HEK293 (cell line): ENCODE results near the gene SYTL3.
A peak's percentile ranks its signal among the peaks of the same experiment; 100 is the strongest.

Experiments
- CTCF ChIA-PET: fragments of 350-600 bp; formaldehyde crosslinking; extraction: SDS; loops from one replicate; lab custom pipeline; 2021; ENCODE audit warnings: antibody characterized with exemption; lab: Yijun Ruan, JAX
- POLR2A ChIA-PET: fragments of 300-600 bp; formaldehyde crosslinking; extraction: SDS; loops from one replicate; lab custom pipeline; 2020; ENCODE audit warnings: antibody characterized with exemption, inconsistent platforms; lab: Yijun Ruan, JAX
- H3K27ac ChIP-seq: fragments of 200-500 bp; sonication (Bioruptor generic); 2 replicates; pipeline ENCODE4 v1.5.1; 2014; ENCODE audit warnings: low read depth, low read length, control low read depth, inconsistent platforms; ENCODE audit errors: extremely low read depth
- H3K36me3 ChIP-seq, 2 experiments: fragments of 200-500 bp in 1 of 2; sonication (Bioruptor generic) in 1 of 2; 1 replicate in 1 of 2; 2 replicates in 1 of 2; pipeline ENCODE4 v1.5.1; 2014 to 2017; ENCODE audit warnings: inconsistent platforms in 2 of 2, low read length in 2 of 2; ENCODE audit not compliant: control insufficient read depth in 2 of 2, insufficient read depth in 1 of 2
- H3K4me1 ChIP-seq: fragments of 200-500 bp; sonication (Bioruptor generic); 2 replicates; pipeline ENCODE4 v1.5.1; 2014; ENCODE audit warnings: mild to moderate bottlenecking, low read length, inconsistent platforms; ENCODE audit not compliant: control insufficient read depth, insufficient read depth
- H3K4me3 ChIP-seq: 2 replicates; pipeline ENCODE4 v1.5.1; 2011; ENCODE audit warnings: low read depth, mild to moderate bottlenecking, control low read depth, low read length, moderate library complexity
- H3K9me3 ChIP-seq: fragments of 200-500 bp; sonication (Bioruptor generic); 2 replicates; pipeline ENCODE4 v1.5.1; 2014; ENCODE audit warnings: low read depth, low read length, inconsistent platforms; ENCODE audit not compliant: control insufficient read depth, insufficient read depth
- KLF1 ChIP-seq: fragments of 450-650 bp; formaldehyde crosslinking; IDR thresholded peaks from 2 replicates; pipeline ENCODE4 v1.5.1; 2016; ENCODE audit warnings: missing biosample characterization, missing genetic modification characterization
- KLF8 ChIP-seq: fragments of 450-650 bp; formaldehyde crosslinking; IDR thresholded peaks from 2 replicates; pipeline ENCODE4 v1.5.1; 2016; ENCODE audit warnings: missing biosample characterization, missing genetic modification characterization
- PRDM1 ChIP-seq: fragments of 450-650 bp; formaldehyde crosslinking; IDR thresholded peaks from 2 replicates; pipeline ENCODE4; 2016; ENCODE audit warnings: missing biosample characterization, missing genetic modification characterization
- PRDM6 ChIP-seq: fragments of 450-650 bp; formaldehyde crosslinking; IDR thresholded peaks from 2 replicates; pipeline ENCODE4 v1.5.1; 2017; ENCODE audit warnings: missing biosample characterization, missing genetic modification characterization
- TRIM28 ChIP-seq: IDR thresholded peaks from 2 replicates; pipeline ENCODE4 v1.6.1; 2011; ENCODE audit warnings: low read length, control low read depth, borderline replicate concordance
- ZBTB49 ChIP-seq: fragments of 450-650 bp; formaldehyde crosslinking; IDR thresholded peaks from 2 replicates; pipeline ENCODE4 v1.5.1; 2016; ENCODE audit warnings: missing biosample characterization, missing genetic modification characterization, low read depth
- ZNF10 ChIP-seq: fragments of 450-650 bp; formaldehyde crosslinking; IDR thresholded peaks from 2 replicates; pipeline ENCODE4 v1.5.1; 2017; ENCODE audit warnings: missing biosample characterization, missing genetic modification characterization
- ZNF133 ChIP-seq: fragments of 450-650 bp; formaldehyde crosslinking; IDR thresholded peaks from 2 replicates; pipeline ENCODE4 v1.5.1; 2016; ENCODE audit warnings: missing biosample characterization, missing genetic modification characterization
- ZNF214 ChIP-seq: fragments of 450-650 bp; formaldehyde crosslinking; IDR thresholded peaks from 2 replicates; pipeline ENCODE4 v1.5.1; 2017; ENCODE audit warnings: missing biosample characterization, mild to moderate bottlenecking, missing genetic modification characterization, borderline replicate concordance
- ZNF221 ChIP-seq: fragments of 450-650 bp; formaldehyde crosslinking; IDR thresholded peaks from 2 replicates; pipeline ENCODE4 v1.5.1; 2017; ENCODE audit warnings: missing biosample characterization, missing genetic modification characterization, borderline replicate concordance
- ZNF23 ChIP-seq: fragments of 450-650 bp; formaldehyde crosslinking; IDR thresholded peaks from 2 replicates; pipeline ENCODE4 v1.5.1; 2016; ENCODE audit warnings: missing biosample characterization, missing genetic modification characterization, borderline replicate concordance
- ZNF404 ChIP-seq: fragments of 450-650 bp; formaldehyde crosslinking; IDR thresholded peaks from 2 replicates; pipeline ENCODE4 v1.5.1; 2017; ENCODE audit warnings: missing biosample characterization, missing genetic modification characterization
- ZNF555 ChIP-seq: fragments of 450-650 bp; formaldehyde crosslinking; conservative IDR thresholded peaks from 2 replicates; pipeline ENCODE4 v1.5.1; 2017; ENCODE audit warnings: missing biosample characterization, mild to moderate bottlenecking, missing genetic modification characterization, inconsistent platforms
- ZNF600 ChIP-seq: fragments of 450-650 bp; formaldehyde crosslinking; IDR thresholded peaks from 2 replicates; pipeline ENCODE4 v1.5.1; 2016; ENCODE audit warnings: missing biosample characterization, missing genetic modification characterization
- ZNF664 ChIP-seq: fragments of 450-650 bp; formaldehyde crosslinking; IDR thresholded peaks from 2 replicates; pipeline ENCODE4 v1.5.1; 2016; ENCODE audit warnings: missing biosample characterization, missing genetic modification characterization
- TF ChIP-seq, protein P1 (sequence below): fragments of 450-650 bp; formaldehyde crosslinking; IDR thresholded peaks from 2 replicates; pipeline ENCODE4 v1.5.1; 2016; ENCODE audit warnings: missing biosample characterization, missing genetic modification characterization, low read depth
- TF ChIP-seq, protein P2 (sequence below): fragments of 450-650 bp; formaldehyde crosslinking; IDR thresholded peaks from 2 replicates; pipeline ENCODE4 v1.5.1; 2016; ENCODE audit warnings: missing biosample characterization, missing genetic modification characterization
- TF ChIP-seq, protein P3 (sequence below): IDR thresholded peaks from 2 replicates; pipeline ENCODE4 v1.6.1; 2011; ENCODE audit warnings: mild to moderate bottlenecking, low read depth, low read length, borderline replicate concordance

Gene SYTL3

DNA sequence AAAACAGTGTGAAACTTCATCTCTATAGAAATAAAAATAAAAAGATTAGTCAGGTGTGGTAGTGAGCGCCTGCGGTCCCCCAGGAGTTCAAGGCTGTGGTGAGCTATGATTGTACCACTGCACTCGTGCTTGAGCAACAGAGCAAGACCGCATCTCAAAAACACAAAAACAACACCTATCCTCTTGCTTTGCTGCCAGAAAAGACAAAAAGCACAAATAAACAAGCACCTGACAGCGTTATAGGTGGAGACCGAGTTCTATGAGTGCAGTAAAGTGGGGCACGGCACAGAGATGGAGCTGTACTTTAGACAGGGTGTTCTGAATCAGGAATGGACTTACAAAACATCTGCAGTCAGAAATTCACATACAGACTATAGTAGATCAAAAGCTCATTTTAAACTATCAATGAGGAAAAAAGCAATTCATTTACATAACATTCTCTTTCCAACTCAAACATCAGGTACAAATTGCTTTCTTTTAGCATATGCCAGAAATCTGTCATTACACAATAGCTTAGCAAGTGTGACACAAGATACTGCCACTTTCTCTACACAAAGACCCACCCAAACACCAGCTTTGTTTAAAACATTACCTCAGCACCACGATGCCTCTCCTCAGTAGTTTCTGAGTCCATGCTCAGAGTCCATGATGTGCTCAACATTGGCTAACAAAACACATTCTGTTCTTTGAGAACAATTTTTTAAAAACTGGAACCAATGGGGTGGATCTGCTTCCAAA, 159.3 kb downstream of the SYTL3 start (continued):
- no peak for TF ChIP-seq ZNF404 (tag by site-specific recombination)
- TF ChIP-seq KLF1 = peak; percentile 67
- TF ChIP-seq TRIM28 = no peak
- TF ChIP-seq KLF8 = 0 out of 2 replicates have a peak, but pooled peaks have one; percentile 45
- TF ChIP-seq, protein P1, sequence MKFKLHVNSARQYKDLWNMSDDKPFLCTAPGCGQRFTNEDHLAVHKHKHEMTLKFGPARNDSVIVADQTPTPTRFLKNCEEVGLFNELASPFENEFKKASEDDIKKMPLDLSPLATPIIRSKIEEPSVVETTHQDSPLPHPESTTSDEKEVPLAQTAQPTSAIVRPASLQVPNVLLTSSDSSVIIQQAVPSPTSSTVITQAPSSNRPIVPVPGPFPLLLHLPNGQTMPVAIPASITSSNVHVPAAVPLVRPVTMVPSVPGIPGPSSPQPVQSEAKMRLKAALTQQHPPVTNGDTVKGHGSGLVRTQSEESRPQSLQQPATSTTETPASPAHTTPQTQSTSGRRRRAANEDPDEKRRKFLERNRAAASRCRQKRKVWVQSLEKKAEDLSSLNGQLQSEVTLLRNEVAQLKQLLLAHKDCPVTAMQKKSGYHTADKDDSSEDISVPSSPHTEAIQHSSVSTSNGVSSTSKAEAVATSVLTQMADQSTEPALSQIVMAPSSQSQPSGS (tag by site-specific recombination) = 0 out of 2 replicates have a peak, but pooled peaks have one; percentile 45
- TF ChIP-seq, protein P2, sequence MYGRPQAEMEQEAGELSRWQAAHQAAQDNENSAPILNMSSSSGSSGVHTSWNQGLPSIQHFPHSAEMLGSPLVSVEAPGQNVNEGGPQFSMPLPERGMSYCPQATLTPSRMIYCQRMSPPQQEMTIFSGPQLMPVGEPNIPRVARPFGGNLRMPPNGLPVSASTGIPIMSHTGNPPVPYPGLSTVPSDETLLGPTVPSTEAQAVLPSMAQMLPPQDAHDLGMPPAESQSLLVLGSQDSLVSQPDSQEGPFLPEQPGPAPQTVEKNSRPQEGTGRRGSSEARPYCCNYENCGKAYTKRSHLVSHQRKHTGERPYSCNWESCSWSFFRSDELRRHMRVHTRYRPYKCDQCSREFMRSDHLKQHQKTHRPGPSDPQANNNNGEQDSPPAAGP = peak; percentile 37; the same call in 1 of the 2 replicates
- TF ChIP-seq ZNF133 (tag by site-specific recombination) = no peak
- no peak for TF ChIP-seq ZNF23 (tag by site-specific recombination)
- peak; percentile 42; the same call in 1 of the 2 replicates for TF ChIP-seq ZNF600
- TF ChIP-seq ZNF664 (tag by site-specific recombination) = no peak
- no peak for TF ChIP-seq ZNF214 (tag by site-specific recombination)
- TF ChIP-seq ZNF555 (tag by site-specific recombination) = no peak

DNA sequence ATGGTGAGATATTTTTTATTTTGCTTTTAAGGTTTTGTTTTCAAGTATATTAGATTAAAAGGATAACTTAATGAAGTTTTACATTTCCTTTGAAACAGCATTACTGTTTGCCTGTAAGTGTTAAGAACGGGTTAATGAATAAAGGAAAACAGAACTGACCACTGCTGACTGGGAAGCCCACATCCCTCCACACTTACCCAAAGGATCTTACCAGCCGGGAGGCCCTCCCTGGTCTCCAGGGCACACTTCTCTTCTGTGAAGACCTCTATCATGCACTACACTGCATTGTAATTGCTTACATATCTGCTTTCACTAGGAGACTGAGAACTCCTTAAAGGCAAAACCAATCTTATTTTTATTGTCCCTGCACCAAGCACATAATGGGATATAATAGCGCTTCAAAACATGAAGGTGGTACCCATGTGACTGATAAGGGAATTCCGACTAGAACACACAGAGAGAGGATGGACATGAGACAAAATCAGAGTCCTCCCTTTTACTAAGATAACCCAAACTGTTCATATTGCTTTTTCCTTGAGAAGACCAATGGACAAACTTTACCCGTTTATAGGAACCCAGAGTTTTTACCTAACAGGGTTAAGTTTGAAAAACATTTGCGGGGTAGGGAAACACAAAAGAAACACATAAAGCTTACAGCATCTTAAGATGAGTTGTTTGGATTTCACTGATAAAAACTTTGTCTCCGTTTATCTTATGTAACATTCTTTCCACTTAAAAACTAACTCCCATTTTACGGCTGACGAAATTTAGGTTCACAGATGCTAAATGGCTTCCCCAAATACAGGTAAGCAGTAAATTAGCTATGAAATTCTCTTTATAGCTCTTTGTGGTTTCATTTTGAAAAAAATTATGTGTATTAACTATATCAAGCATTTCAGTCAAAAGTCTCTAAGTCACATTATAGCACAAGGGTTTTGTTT, 160.6 kb downstream of the SYTL3 start:
- Histone ChIP-seq H3K9me3 (no peaks in the 10 kb centered on the region), H3K4me3 (no peak overlapping the region), H3K36me3 (peaks cover 3 to 56% of the 10 kb centered on the region in 2 experiments; a peak in 2 of 3 replicates), H3K27ac (no peak overlapping the region), H3K4me1 (peaks cover 27% of the 10 kb centered on the region)
- POLR2A ChIA-PET = interaction anchor here (0.9 to 1.1 kb wide), 2 partner anchors 9 to 59 kb away, joined by 3 to 4 read pairs; no protein-coding TSS in a partner anchor
- peak; percentile 87; the same call in 1 of the 2 replicates for TF ChIP-seq TRIM28
- peak; percentile 26; the same call in 1 of the 2 replicates for TF ChIP-seq PRDM1 (tag by site-specific recombination)
- TF ChIP-seq ZNF221 = 0 out of 2 replicates have a peak, but pooled peaks have one; percentile 30
- TF ChIP-seq ZNF10 = peak; percentile 20; the same call in 1 of the 2 replicates
- TF ChIP-seq, protein P3, sequence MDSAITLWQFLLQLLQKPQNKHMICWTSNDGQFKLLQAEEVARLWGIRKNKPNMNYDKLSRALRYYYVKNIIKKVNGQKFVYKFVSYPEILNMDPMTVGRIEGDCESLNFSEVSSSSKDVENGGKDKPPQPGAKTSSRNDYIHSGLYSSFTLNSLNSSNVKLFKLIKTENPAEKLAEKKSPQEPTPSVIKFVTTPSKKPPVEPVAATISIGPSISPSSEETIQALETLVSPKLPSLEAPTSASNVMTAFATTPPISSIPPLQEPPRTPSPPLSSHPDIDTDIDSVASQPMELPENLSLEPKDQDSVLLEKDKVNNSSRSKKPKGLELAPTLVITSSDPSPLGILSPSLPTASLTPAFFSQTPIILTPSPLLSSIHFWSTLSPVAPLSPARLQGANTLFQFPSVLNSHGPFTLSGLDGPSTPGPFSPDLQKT = no peak
- TF ChIP-seq PRDM6 (tag by site-specific recombination) = peak; percentile 92
- no peak for TF ChIP-seq ZBTB49 (tag by site-specific recombination)
- TF ChIP-seq, all 188 proteins: peak for 5
- CTCF ChIA-PET = interaction anchor here (1.3 to 2.2 kb wide), 3 partner anchors 91 to 162 kb away, joined by 3 to 7 read pairs (median 5); no protein-coding TSS in a partner anchor
